Fibroblast of lung (primary cell): ENCODE data around the gene IQSEC2.

Source experiments
- CTCF ChIP-seq, 2 donors: IDR thresholded peaks in 1 of 2; conservative IDR thresholded peaks in 1 of 2; 1 replicate in 1 of 2; 2 replicates in 1 of 2; pipeline ENCODE4 v1.5.1; 2011 to 2012; ENCODE audit warnings: low read length in 2 of 2, control low read depth in 1 of 2, inconsistent platforms in 1 of 2, low read depth in 1 of 2, mild to moderate bottlenecking in 1 of 2
- EZH2 ChIP-seq: IDR thresholded peaks from 2 replicates; pipeline ENCODE4 v1.5.1; 2012; ENCODE audit warnings: low read length, control low read depth, mild to moderate bottlenecking; ENCODE audit errors: missing control alignments

DNA sequence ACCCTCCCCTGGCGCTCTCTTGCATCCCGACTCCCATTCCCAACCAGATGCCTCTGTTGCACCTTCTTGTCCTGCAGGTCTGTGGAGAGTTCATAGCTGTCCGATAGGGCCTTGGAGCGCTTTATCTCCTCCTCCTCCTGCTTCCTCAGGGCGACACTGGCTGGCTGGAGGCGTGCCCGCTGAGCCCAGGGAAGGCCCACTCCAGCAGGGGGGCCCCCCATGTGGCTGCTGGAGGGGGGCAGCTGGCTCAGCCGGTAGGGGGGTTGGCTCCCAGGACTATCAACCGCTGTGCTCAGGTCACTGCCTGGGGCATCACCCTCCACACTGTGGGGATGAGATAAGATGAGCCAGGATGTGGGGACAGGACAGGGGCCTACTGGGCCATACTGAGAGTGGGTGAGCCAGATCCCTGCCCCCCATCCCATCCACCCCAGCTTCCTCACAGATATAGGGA, 25.6 kb downstream of the IQSEC2 start:
- TF ChIP-seq EZH2 (no peak), CTCF (conservative IDR thresholded peaks at IDR 0.05 in 1 of 2, IDR thresholded peaks at IDR 0.05 in 1 of 2; ENCODE audit: low read depth in 1 of 2, low read length in 2 of 2) (no peak)
